Renal cortical epithelial cell (primary cell): ENCODE measurements around the gene DAPL1. TPM values are rescaled to one million over a fixed set of nuclear protein-coding genes. Genes with fewer than 3 reads are reported as not detected.

ENCODE experiments used
- DNase-seq: peaks from one replicate; pipeline ENCODE4 v3.0.0-alpha.2; 2011; ENCODE audit warnings: low read depth
- total RNA-seq: library from RNA; depleted of rRNA; stranded (reverse); fragments of >200 nt; gene quantifications from 2 replicates; pipeline ENCODE4 v1.2.3, GENCODE V29; 2014

Gene DAPL1
- 2.0 TPM in 1 of 2 replicates, not detected in the other for total RNA-seq

GRCh38 chr2:158795195-158795924, at the start of gene DAPL1:
DAPL1 (plus strand) TSS chr2:158795317; CDS start chr2:158795373, 56 bp downstream.
- no peak for DNase-seq

GRCh38 chr2:158745866-158746382, 49.2 kb upstream of the DAPL1 start:
- no peak for DNase-seq

- DNase-seq = no peak
Observed at GRCh38 chr2:158746488-158746887, 48.6 kb upstream of the DAPL1 start.

- no peak for DNase-seq
Observed at GRCh38 chr2:158747281-158747680, 47.8 kb upstream of the DAPL1 start.

- DNase-seq = no peak
Observed at GRCh38 chr2:158748926-158749590, 46.1 kb upstream of the DAPL1 start.

- DNase-seq = no peak
Observed at GRCh38 chr2:158750458-158751125, 44.5 kb upstream of the DAPL1 start.

- DNase-seq = peak; percentile 74
Observed at GRCh38 chr2:158753641-158754611, 41.2 kb upstream of the DAPL1 start.

GRCh38 chr2:158755310-158756087, 39.6 kb upstream of the DAPL1 start:
- DNase-seq = no peak

- DNase-seq = no peak
Observed at GRCh38 chr2:158756331-158756730, 38.8 kb upstream of the DAPL1 start.

- DNase-seq = no peak
Observed at GRCh38 chr2:158756976-158757375, 38.1 kb upstream of the DAPL1 start.

GRCh38 chr2:158760887-158761286, 34.2 kb upstream of the DAPL1 start:
- DNase-seq = no peak

- peak; percentile 94 for DNase-seq
Observed at GRCh38 chr2:158761621-158762020, 33.5 kb upstream of the DAPL1 start.

GRCh38 chr2:158762336-158762735, 32.8 kb upstream of the DAPL1 start:
- no peak for DNase-seq

GRCh38 chr2:158766524-158766923, 28.6 kb upstream of the DAPL1 start:
- DNase-seq = no peak

- DNase-seq = no peak
Observed at GRCh38 chr2:158772306-158773078, 22.6 kb upstream of the DAPL1 start.

- DNase-seq = peak; percentile 68
Observed at GRCh38 chr2:158773121-158773520, 22.0 kb upstream of the DAPL1 start.

GRCh38 chr2:158774681-158775080, 20.4 kb upstream of the DAPL1 start:
- DNase-seq = no peak

- no peak for DNase-seq
Observed at GRCh38 chr2:158775273-158776027, 19.7 kb upstream of the DAPL1 start.

- no peak for DNase-seq
Observed at GRCh38 chr2:158776231-158776630, 18.9 kb upstream of the DAPL1 start.
